Trophoblast cell (in vitro differentiated cells and primary cell): ENCODE results near the gene CHERP.
"Not testable (repeated sequence)": the region's sequence is repeated elsewhere in the genome, so short reads cannot be mapped to it uniquely, and the experiment has no call there.

Experiments
- DNase-seq, 2 donors: peaks; one replicate each; pipeline ENCODE4 v3.0.0-alpha.2; 2016
- H2AFZ ChIP-seq: 2 replicates; pipeline ENCODE4 v1.6.1; 2013; ENCODE audit warnings: low read length, moderate library complexity, mild to moderate bottlenecking; ENCODE audit not compliant: insufficient read depth, poor library complexity
- H2AK5ac ChIP-seq: 2 replicates; pipeline ENCODE4 v1.6.1; 2013; ENCODE audit warnings: mild to moderate bottlenecking, low read length
- H2BK120ac ChIP-seq: 2 replicates; pipeline ENCODE4 v1.6.1; 2013; ENCODE audit warnings: low read length, mild to moderate bottlenecking, moderate library complexity; ENCODE audit not compliant: insufficient read depth, poor library complexity
- H2BK12ac ChIP-seq: 2 replicates; pipeline ENCODE4 v1.6.1; 2013; ENCODE audit warnings: mild to moderate bottlenecking, low read length, moderate library complexity
- H2BK5ac ChIP-seq: 2 replicates; pipeline ENCODE4 v1.6.1; 2013; ENCODE audit warnings: low read length, low read depth, moderate library complexity, mild to moderate bottlenecking; ENCODE audit not compliant: poor library complexity
- H3K14ac ChIP-seq: 2 replicates; pipeline ENCODE4 v1.6.1; 2013; ENCODE audit warnings: mild to moderate bottlenecking, low read length
- H3K18ac ChIP-seq: 2 replicates; pipeline ENCODE4 v1.6.1; 2013; ENCODE audit warnings: mild to moderate bottlenecking, low read length
- H3K23ac ChIP-seq: 2 replicates; pipeline ENCODE4 v1.6.1; 2013; ENCODE audit warnings: low read length
- H3K27ac ChIP-seq: 2 replicates; pipeline ENCODE4 v1.5.1; 2013; ENCODE audit warnings: low read depth, mild to moderate bottlenecking, inconsistent platforms, low read length, moderate library complexity
- H3K27me3 ChIP-seq: 2 replicates; pipeline ENCODE4 v1.6.1; 2013; ENCODE audit warnings: inconsistent platforms, mild to moderate bottlenecking, low read length, moderate library complexity; ENCODE audit not compliant: insufficient read depth
- H3K36me3 ChIP-seq, 2 experiments: 1 replicate in 1 of 2; 2 replicates in 1 of 2; pipeline ENCODE4 v1.6.1; 2013; ENCODE audit warnings: low read length in 2 of 2, mild to moderate bottlenecking in 2 of 2, moderate library complexity in 1 of 2; ENCODE audit not compliant: insufficient read depth in 2 of 2, control insufficient read depth in 1 of 2
- H3K4ac ChIP-seq: 2 replicates; pipeline ENCODE4 v1.6.1; 2013; ENCODE audit warnings: low read depth, mild to moderate bottlenecking, low read length, moderate library complexity
- H3K4me1 ChIP-seq, 2 experiments: 1 replicate in 1 of 2; 2 replicates in 1 of 2; pipeline ENCODE4 v1.6.1; 2013; ENCODE audit warnings: low read length in 2 of 2, mild to moderate bottlenecking in 2 of 2, moderate library complexity in 1 of 2; ENCODE audit not compliant: insufficient read depth in 2 of 2, control insufficient read depth in 1 of 2
- H3K4me2 ChIP-seq: 2 replicates; pipeline ENCODE4 v1.6.1; 2013; ENCODE audit warnings: inconsistent platforms, mild to moderate bottlenecking, low read length, moderate library complexity
- H3K4me3 ChIP-seq: 2 replicates; pipeline ENCODE4 v1.5.1; 2013; ENCODE audit warnings: mild to moderate bottlenecking, low read depth, low read length, inconsistent platforms
- H3K79me1 ChIP-seq: one replicate; pipeline ENCODE4 v1.6.1; 2013; ENCODE audit warnings: low read length
- H3K79me2 ChIP-seq: 2 replicates; pipeline ENCODE4 v1.6.1; 2013; ENCODE audit warnings: low read length, mild to moderate bottlenecking; ENCODE audit not compliant: control insufficient read depth, insufficient read depth, poor library complexity
- H3K9ac ChIP-seq: 2 replicates; pipeline ENCODE4 v1.6.1; 2013; ENCODE audit warnings: mild to moderate bottlenecking, low read length
- H3K9me3 ChIP-seq: 2 replicates; pipeline ENCODE4 v1.6.1; 2013; ENCODE audit warnings: low read depth, mild to moderate bottlenecking, control low read depth, inconsistent platforms, low read length; ENCODE audit not compliant: insufficient read depth
- H4K12ac ChIP-seq: 2 replicates; pipeline ENCODE4 v1.6.1; 2013; ENCODE audit warnings: low read depth, mild to moderate bottlenecking, low read length, moderate library complexity
- H4K8ac ChIP-seq: 2 replicates; pipeline ENCODE4 v1.6.1; 2013; ENCODE audit warnings: low read depth, mild to moderate bottlenecking, low read length, moderate library complexity
- H4K91ac ChIP-seq: one replicate; pipeline ENCODE4 v1.6.1; 2013; ENCODE audit warnings: low read depth, mild to moderate bottlenecking, low read length, moderate library complexity
- WGBS: extraction: QIAGEN DNeasy Blood & Tissue Kit; methylation state at CpG from one replicate; pipeline ENCODE4 v1.1.7; 2013; ENCODE audit warnings: missing lambda C conversion rate; ENCODE audit not compliant: insufficient read length, insufficient coverage; ENCODE audit errors: extremely low coverage; 5-methylcytosine and 5-hydroxymethylcytosine counted together

Gene CHERP

GRCh38 chr19:16476401-16476800 lies 65.8 kb downstream of the CHERP start:
- no peak overlapping the region for H4K12ac ChIP-seq
- H3K27ac ChIP-seq = no peak overlapping the region
- H3K9ac ChIP-seq = no peak overlapping the region
- no peaks in the 10 kb centered on the region for H3K27me3 ChIP-seq
- H4K8ac ChIP-seq = no peak overlapping the region
- H2BK120ac ChIP-seq = no peak overlapping the region
- peaks cover 2 to 8% of the 10 kb centered on the region in 2 experiments for H3K4me1 ChIP-seq
- no peaks in the 10 kb centered on the region for H3K9me3 ChIP-seq
- no peak overlapping the region for H3K23ac ChIP-seq
- H3K4me3 ChIP-seq = no peak overlapping the region
- no peak overlapping the region for H2BK5ac ChIP-seq
- no peak overlapping the region for H3K4ac ChIP-seq
- no peak overlapping the region for H3K14ac ChIP-seq
- no peak overlapping the region for H2AFZ ChIP-seq
- peak; percentile 67 to 79 for DNase-seq
- no CpG with 5 or more reads among the region's 3 CpGs for WGBS
- no peaks in the 10 kb centered on the region for H3K36me3 ChIP-seq
- peak overlapping the region; percentile 67 for H4K91ac ChIP-seq
- peaks cover 4% of the 10 kb centered on the region for H3K79me1 ChIP-seq
- peaks cover 6% of the 10 kb centered on the region for H3K79me2 ChIP-seq
- no peak overlapping the region for H2AK5ac ChIP-seq
- H2BK12ac ChIP-seq = no peak overlapping the region
- no peak overlapping the region for H3K4me2 ChIP-seq
- no peak overlapping the region for H3K18ac ChIP-seq

- no peak overlapping the region for H3K4me2 ChIP-seq
- no peak overlapping the region for H3K9ac ChIP-seq
- no peak overlapping the region for H4K12ac ChIP-seq
- no peak for DNase-seq
- H2AK5ac ChIP-seq = no peak overlapping the region
- no CpG with 5 or more reads among the region's 13 CpGs for WGBS
- H3K14ac ChIP-seq = no peak overlapping the region
- no peak overlapping the region for H3K4me3 ChIP-seq
- peaks cover 6% of the 10 kb centered on the region for H3K79me1 ChIP-seq
- no peaks in the 10 kb centered on the region for H3K9me3 ChIP-seq
- no peak overlapping the region for H4K8ac ChIP-seq
- H3K18ac ChIP-seq = no peak overlapping the region
- no peak overlapping the region for H2AFZ ChIP-seq
- no peak overlapping the region for H2BK12ac ChIP-seq
- H3K27ac ChIP-seq = no peak overlapping the region
- H3K36me3 ChIP-seq = no peaks in the 10 kb centered on the region
- H4K91ac ChIP-seq = no peak overlapping the region
- peaks cover 8% of the 10 kb centered on the region for H3K79me2 ChIP-seq
- no peak overlapping the region for H2BK5ac ChIP-seq
- H3K4me1 ChIP-seq = peaks cover 5 to 16% of the 10 kb centered on the region in 2 experiments
- H2BK120ac ChIP-seq = no peak overlapping the region
- no peak overlapping the region for H3K23ac ChIP-seq
- H3K27me3 ChIP-seq = no peaks in the 10 kb centered on the region
- no peak overlapping the region for H3K4ac ChIP-seq
Observed at GRCh38 chr19:16473875-16474392, 68.3 kb downstream of the CHERP start.

GRCh38 chr19:16472992-16473391 lies 69.2 kb downstream of the CHERP start:
- H3K4me1 ChIP-seq = peaks cover 5 to 16% of the 10 kb centered on the region in 2 experiments
- H4K12ac ChIP-seq = no peak overlapping the region
- no peak overlapping the region for H3K9ac ChIP-seq
- no peak overlapping the region for H4K8ac ChIP-seq
- no peak overlapping the region for H3K18ac ChIP-seq
- H2BK5ac ChIP-seq = no peak overlapping the region
- DNase-seq = no peak
- H3K79me1 ChIP-seq = peaks cover 6% of the 10 kb centered on the region
- no peak overlapping the region for H2BK120ac ChIP-seq
- no peaks in the 10 kb centered on the region for H3K9me3 ChIP-seq
- H3K27me3 ChIP-seq = no peaks in the 10 kb centered on the region
- no CpG with 5 or more reads among the region's 2 CpGs for WGBS
- H3K27ac ChIP-seq = no peak overlapping the region
- no peak overlapping the region for H3K4me2 ChIP-seq
- no peak overlapping the region for H3K23ac ChIP-seq
- H3K36me3 ChIP-seq = no peaks in the 10 kb centered on the region
- peaks cover 8% of the 10 kb centered on the region for H3K79me2 ChIP-seq
- no peak overlapping the region for H2AFZ ChIP-seq
- no peak overlapping the region for H3K4me3 ChIP-seq
- H2BK12ac ChIP-seq = no peak overlapping the region
- H3K14ac ChIP-seq = no peak overlapping the region
- H2AK5ac ChIP-seq = no peak overlapping the region
- H3K4ac ChIP-seq = no peak overlapping the region
- H4K91ac ChIP-seq = no peak overlapping the region

- H3K23ac ChIP-seq, H3K79me2 ChIP-seq: not testable (repeated sequence)
- WGBS = no CpG with 5 or more reads among the region's 2 CpGs
Observed at GRCh38 chr19:16472559-16472899, 69.7 kb downstream of the CHERP start.

More at GRCh38 chr19:16472559-16472899, 69.7 kb downstream of the CHERP start:
- H3K4me1 ChIP-seq = peaks cover 5 to 16% of the 10 kb centered on the region in 2 experiments
- H2BK5ac ChIP-seq = peak overlapping the region; percentile 7
- H2BK12ac ChIP-seq, H3K18ac ChIP-seq, H3K9me3 ChIP-seq, H3K27me3 ChIP-seq, H4K12ac ChIP-seq, H3K4ac ChIP-seq, H2AK5ac ChIP-seq, H3K36me3 ChIP-seq, H3K9ac ChIP-seq, H3K14ac ChIP-seq, H2BK120ac ChIP-seq, H3K79me1 ChIP-seq: not testable (repeated sequence)
- peak overlapping the region; percentile 57 for H3K27ac ChIP-seq
- peak in 1 of 2 donors; percentile 25 for DNase-seq
- peak overlapping the region; percentile 98 for H3K4me2 ChIP-seq
- H4K91ac ChIP-seq = peak overlapping the region; percentile 44
- peak overlapping the region; percentile 81 for H3K4me3 ChIP-seq
- peak overlapping the region; percentile 61 for H4K8ac ChIP-seq
- H2AFZ ChIP-seq = peak overlapping the region; percentile 48
